Mesendoderm (in vitro differentiated cells): ENCODE data around the gene SRD5A2.

Source experiments
- DNase-seq: peaks from one replicate; pipeline ENCODE4 v3.0.0; 2013
- H2AK5ac ChIP-seq: 2 replicates; pipeline ENCODE4 v1.6.1; 2013; ENCODE audit warnings: low read length, inconsistent platforms
- H2BK120ac ChIP-seq: 2 replicates; pipeline ENCODE4 v1.6.1; 2013; ENCODE audit warnings: low read depth, mild to moderate bottlenecking, low read length, moderate library complexity, mixed read lengths
- H2BK15ac ChIP-seq: replicated peaks from 2 replicates; pipeline ENCODE4 v1.6.1; 2013; ENCODE audit warnings: low read depth, mild to moderate bottlenecking, moderate library complexity
- H2BK5ac ChIP-seq: 2 replicates; pipeline ENCODE4 v1.6.1; 2013; ENCODE audit warnings: low read length, inconsistent platforms
- H3K18ac ChIP-seq: 2 replicates; pipeline ENCODE4 v1.6.1; 2013; ENCODE audit warnings: mild to moderate bottlenecking, low read length, mixed read lengths
- H3K23ac ChIP-seq: one replicate; pipeline ENCODE4 v1.6.1; 2013; ENCODE audit warnings: low read length
- H3K27ac ChIP-seq: 2 replicates; pipeline ENCODE4 v1.5.1; 2013; ENCODE audit warnings: low read depth, mild to moderate bottlenecking, inconsistent platforms, low read length, moderate library complexity
- H3K27me3 ChIP-seq: 2 replicates; pipeline ENCODE4 v1.6.1; 2013; ENCODE audit warnings: low read length, control low read depth, mild to moderate bottlenecking, inconsistent platforms; ENCODE audit not compliant: insufficient read depth, poor library complexity
- H3K36me3 ChIP-seq: 2 replicates; pipeline ENCODE4 v1.6.1; 2013; ENCODE audit warnings: low read length, inconsistent platforms; ENCODE audit not compliant: control insufficient read depth, insufficient read depth
- H3K4ac ChIP-seq: one replicate; pipeline ENCODE4 v1.6.1; 2013; ENCODE audit warnings: low read depth, mild to moderate bottlenecking, low read length, moderate library complexity
- H3K4me1 ChIP-seq: 2 replicates; pipeline ENCODE4 v1.6.1; 2013; ENCODE audit warnings: low read depth, low read length, inconsistent platforms; ENCODE audit not compliant: control insufficient read depth
- H3K4me2 ChIP-seq: 2 replicates; pipeline ENCODE4 v1.6.1; 2013; ENCODE audit warnings: low read length
- H3K4me3 ChIP-seq: 2 replicates; pipeline ENCODE4 v1.5.1; 2013; ENCODE audit warnings: mild to moderate bottlenecking, low read length
- H3K56ac ChIP-seq: one replicate; pipeline ENCODE4 v1.6.1; 2013; ENCODE audit warnings: low read length
- H3K79me1 ChIP-seq: 2 replicates; pipeline ENCODE4 v1.6.1; 2013; ENCODE audit warnings: low read length, inconsistent platforms
- H3K79me2 ChIP-seq: 2 replicates; pipeline ENCODE4 v1.6.1; 2013; ENCODE audit warnings: mild to moderate bottlenecking, low read length; ENCODE audit not compliant: control insufficient read depth, insufficient read depth
- H3K9ac ChIP-seq: 2 replicates; pipeline ENCODE4 v1.6.1; 2013; ENCODE audit warnings: low read length, inconsistent platforms
- H4K5ac ChIP-seq: one replicate; pipeline ENCODE4 v1.6.1; 2013; ENCODE audit warnings: low read length
- H4K8ac ChIP-seq: one replicate; pipeline ENCODE4 v1.6.1; 2013; ENCODE audit warnings: low read depth, mild to moderate bottlenecking, control low read depth, low read length, moderate library complexity
- WGBS: extraction: QIAGEN DNeasy Blood & Tissue Kit; methylation state at CpG from one replicate; pipeline ENCODE4 v1.1.7; 2013; ENCODE audit warnings: low lambda C conversion rate, missing lambda C conversion rate; ENCODE audit not compliant: insufficient coverage; ENCODE audit errors: extremely low coverage; 5-methylcytosine and 5-hydroxymethylcytosine counted together

SRD5A2 gene

DNA sequence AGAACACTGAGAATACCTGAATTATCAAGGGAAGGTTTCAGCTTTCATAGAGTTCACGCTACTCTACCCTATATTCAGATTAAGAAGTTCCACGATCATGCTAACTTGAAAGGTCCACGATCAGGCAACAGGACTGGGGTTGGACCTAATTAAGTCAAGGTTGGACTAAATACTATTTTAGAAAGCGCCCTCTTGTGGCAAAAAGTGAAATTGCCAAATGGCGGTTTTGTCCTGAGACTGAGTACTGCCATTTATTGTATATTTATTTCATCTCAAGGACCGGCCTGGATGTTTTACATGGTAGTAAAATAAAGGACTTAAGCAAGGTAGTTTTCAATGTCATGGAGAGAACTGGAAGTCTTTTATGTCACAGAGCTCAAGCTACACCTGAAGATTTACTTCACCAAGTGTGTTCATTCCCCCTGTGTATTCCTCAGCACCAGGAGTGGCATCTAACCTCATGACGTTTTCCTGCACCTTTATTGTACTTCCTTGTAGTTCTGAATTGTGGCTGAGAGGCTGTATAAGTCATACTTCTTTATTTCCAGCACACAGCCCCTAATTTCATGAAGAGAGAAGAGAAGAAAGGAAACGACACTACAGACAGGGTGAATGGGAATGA, 56.8 kb downstream of the SRD5A2 start:
- no peaks in the 10 kb centered on the region for H3K27me3 ChIP-seq
- no peaks in the 10 kb centered on the region for H3K4me1 ChIP-seq
- H3K36me3 ChIP-seq = no peaks in the 10 kb centered on the region
- DNase-seq = peak; percentile 69
- WGBS = no CpG with 5 or more reads among the region's 8 CpGs
- H3K23ac ChIP-seq = no peak overlapping the region
- no peak overlapping the region for H2BK120ac ChIP-seq
- no peak overlapping the region for H2AK5ac ChIP-seq
- H3K4me3 ChIP-seq = no peak overlapping the region
- no peak overlapping the region for H3K4ac ChIP-seq
- H3K56ac ChIP-seq = no peak overlapping the region
- no peak overlapping the region for H3K18ac ChIP-seq
- H3K79me2 ChIP-seq = no peaks in the 10 kb centered on the region
- H3K9ac ChIP-seq = no peak overlapping the region
- H2BK5ac ChIP-seq = no peak overlapping the region
- H3K4me2 ChIP-seq = no peak overlapping the region
- no peak overlapping the region for H4K8ac ChIP-seq
- H2BK15ac ChIP-seq = no peak overlapping the region
- H4K5ac ChIP-seq = no peak overlapping the region
- no peaks in the 10 kb centered on the region for H3K79me1 ChIP-seq
- no peak overlapping the region for H3K27ac ChIP-seq

DNA sequence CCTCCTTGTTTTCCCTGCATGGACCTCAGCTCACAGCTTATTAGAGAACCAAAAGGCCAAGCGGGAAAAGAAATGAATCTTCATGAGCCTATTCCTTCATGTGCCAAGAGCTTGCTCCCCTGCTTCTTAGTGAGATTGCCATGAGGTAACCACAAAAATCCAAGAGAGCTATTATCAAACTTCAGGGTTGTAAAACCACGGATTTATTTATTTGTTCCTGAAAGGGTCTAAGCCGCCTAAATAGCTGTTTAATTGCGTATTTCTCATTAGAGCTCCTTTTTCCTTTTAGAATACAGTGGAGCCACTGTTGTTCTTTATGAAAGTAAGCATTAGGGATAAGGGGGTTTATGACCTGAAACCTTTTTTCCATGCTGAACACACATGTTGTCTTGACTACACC, 58.0 kb downstream of the SRD5A2 start:
- no peak overlapping the region for H3K27ac ChIP-seq
- no peaks in the 10 kb centered on the region for H3K36me3 ChIP-seq
- H3K9ac ChIP-seq = no peak overlapping the region
- no peaks in the 10 kb centered on the region for H3K79me1 ChIP-seq
- H3K27me3 ChIP-seq = no peaks in the 10 kb centered on the region
- H3K79me2 ChIP-seq = no peaks in the 10 kb centered on the region
- WGBS = no CpG with 5 or more reads among the region's 4 CpGs
- H4K5ac ChIP-seq = no peak overlapping the region
- H2BK15ac ChIP-seq = no peak overlapping the region
- no peak for DNase-seq
- no peak overlapping the region for H3K23ac ChIP-seq
- H3K4me1 ChIP-seq = no peaks in the 10 kb centered on the region
- no peak overlapping the region for H2AK5ac ChIP-seq
- no peak overlapping the region for H2BK120ac ChIP-seq
- H3K4me2 ChIP-seq = no peak overlapping the region
- no peak overlapping the region for H3K56ac ChIP-seq
- H3K4ac ChIP-seq = no peak overlapping the region
- H3K18ac ChIP-seq = no peak overlapping the region
- H3K4me3 ChIP-seq = no peak overlapping the region
- H4K8ac ChIP-seq = no peak overlapping the region
- H2BK5ac ChIP-seq = no peak overlapping the region

DNA sequence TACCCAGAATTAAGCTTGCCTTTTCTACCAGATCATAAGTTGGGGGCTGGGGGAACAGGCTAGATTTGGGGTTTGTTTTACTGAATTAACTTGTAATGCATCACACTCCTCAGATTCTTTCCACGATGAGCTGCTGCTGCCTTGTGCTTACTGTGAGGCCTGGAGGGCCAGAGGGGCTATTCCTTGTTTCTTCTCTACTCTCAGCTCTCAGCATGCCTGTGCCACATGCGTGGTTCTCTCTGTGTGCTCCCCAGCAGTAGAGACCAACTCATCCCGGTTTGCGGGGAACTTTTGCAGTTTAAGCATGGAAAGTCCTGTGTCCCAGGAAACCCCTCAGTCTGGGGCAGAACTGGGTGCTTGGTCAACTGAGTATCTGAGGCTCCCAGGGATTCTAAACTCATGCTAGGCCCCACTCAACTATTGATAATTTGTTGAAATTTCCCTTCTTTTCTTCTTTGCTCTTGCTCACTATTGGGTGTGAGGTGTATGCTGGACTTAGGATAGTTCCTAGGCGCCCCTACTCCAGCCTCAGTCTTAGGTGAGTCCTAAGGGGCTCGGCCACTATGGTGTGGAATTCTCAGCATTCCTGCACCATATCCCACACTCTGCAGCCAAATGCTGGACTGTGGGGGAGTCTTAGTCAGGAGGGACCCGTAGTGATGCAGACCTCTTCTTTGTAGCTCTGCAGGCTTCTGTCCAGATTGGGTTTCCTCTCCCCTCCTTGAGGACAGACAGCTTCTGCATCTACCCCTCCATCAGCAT, 63.1 kb downstream of the SRD5A2 start:
- Histone ChIP-seq H4K5ac (no peak overlapping the region), H2AK5ac (no peak overlapping the region), H2BK15ac (no peak overlapping the region), H3K36me3 (no peaks in the 10 kb centered on the region), H3K4me3 (no peak overlapping the region), H3K23ac (no peak overlapping the region), H3K4me2 (no peak overlapping the region), H3K4me1 (no peaks in the 10 kb centered on the region), H3K4ac (no peak overlapping the region), H2BK120ac (no peak overlapping the region), H3K56ac (no peak overlapping the region), H3K27ac (no peak overlapping the region), H3K79me1 (no peaks in the 10 kb centered on the region), H3K18ac (no peak overlapping the region), H2BK5ac (no peak overlapping the region), H3K9ac (no peak overlapping the region), H3K27me3 (no peaks in the 10 kb centered on the region), H4K8ac (no peak overlapping the region), H3K79me2 (no peaks in the 10 kb centered on the region)
- WGBS = no CpG with 5 or more reads among the region's 7 CpGs
- DNase-seq = peak; percentile 53

DNA sequence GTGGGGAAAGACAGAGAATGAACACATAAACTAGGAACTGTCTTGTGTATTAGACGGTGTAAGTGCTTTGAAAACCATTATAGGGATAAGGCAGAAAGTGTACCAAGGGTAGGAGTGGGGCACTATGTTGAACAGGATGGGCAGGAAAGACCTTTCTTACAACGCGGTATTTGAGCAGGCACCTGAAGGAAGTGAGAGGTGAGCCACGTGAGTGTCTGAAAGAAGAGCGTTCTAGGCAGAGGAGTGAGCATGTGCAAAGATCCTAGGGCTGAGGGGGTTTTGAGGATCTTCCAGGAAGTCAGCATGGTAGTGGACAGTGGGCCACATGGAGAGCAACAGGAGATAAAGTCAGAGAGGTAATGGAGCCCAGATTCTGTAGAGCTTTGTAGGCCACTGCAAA, 65.2 kb downstream of the SRD5A2 start:
- H3K18ac ChIP-seq = no peak overlapping the region
- no peak overlapping the region for H4K5ac ChIP-seq
- no peak overlapping the region for H3K27ac ChIP-seq
- no peaks in the 10 kb centered on the region for H3K79me2 ChIP-seq
- H3K4me1 ChIP-seq = no peaks in the 10 kb centered on the region
- no peak overlapping the region for H3K9ac ChIP-seq
- H3K56ac ChIP-seq = no peak overlapping the region
- H3K4me2 ChIP-seq = no peak overlapping the region
- H2AK5ac ChIP-seq = no peak overlapping the region
- no peaks in the 10 kb centered on the region for H3K27me3 ChIP-seq
- no peak overlapping the region for H4K8ac ChIP-seq
- no peaks in the 10 kb centered on the region for H3K79me1 ChIP-seq
- H2BK120ac ChIP-seq = no peak overlapping the region
- H2BK15ac ChIP-seq = no peak overlapping the region
- H2BK5ac ChIP-seq = no peak overlapping the region
- DNase-seq = no peak
- no peaks in the 10 kb centered on the region for H3K36me3 ChIP-seq
- no CpG with 5 or more reads among the region's 5 CpGs for WGBS
- H3K4me3 ChIP-seq = no peak overlapping the region
- H3K23ac ChIP-seq = no peak overlapping the region
- no peak overlapping the region for H3K4ac ChIP-seq

DNA sequence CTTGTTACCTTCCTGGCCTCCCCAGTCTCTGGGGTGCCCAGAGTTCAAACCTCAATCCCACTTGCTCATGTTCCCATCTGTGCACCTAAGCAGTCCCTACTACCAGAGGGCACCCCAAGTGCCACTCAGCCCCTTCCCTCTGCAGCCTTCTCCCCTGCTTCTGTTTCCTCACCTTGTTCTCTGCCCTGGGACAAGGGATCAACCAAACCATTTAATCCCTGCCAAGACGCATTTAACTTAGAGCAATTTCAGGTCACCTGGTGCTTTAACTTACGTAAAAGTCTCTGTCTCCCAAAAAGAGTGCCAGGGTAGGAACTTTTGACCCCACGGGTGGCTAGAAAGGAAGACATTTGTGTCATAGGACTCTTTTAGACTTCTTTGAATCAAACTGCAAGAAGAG, 67.2 kb downstream of the SRD5A2 start:
- Histone ChIP-seq H2BK5ac (no peak overlapping the region), H3K79me2 (no peaks in the 10 kb centered on the region), H3K4me1 (no peaks in the 10 kb centered on the region), H3K9ac (no peak overlapping the region), H3K4me2 (no peak overlapping the region), H2AK5ac (no peak overlapping the region), H4K8ac (no peak overlapping the region), H3K27ac (no peak overlapping the region), H3K4ac (no peak overlapping the region), H3K18ac (no peak overlapping the region), H2BK15ac (no peak overlapping the region), H3K36me3 (no peaks in the 10 kb centered on the region), H3K4me3 (no peak overlapping the region), H3K23ac (no peak overlapping the region), H3K56ac (no peak overlapping the region), H2BK120ac (no peak overlapping the region), H3K79me1 (no peaks in the 10 kb centered on the region), H4K5ac (no peak overlapping the region), H3K27me3 (no peaks in the 10 kb centered on the region)
- DNase-seq = no peak
- no CpG with 5 or more reads among the region's 3 CpGs for WGBS

DNA sequence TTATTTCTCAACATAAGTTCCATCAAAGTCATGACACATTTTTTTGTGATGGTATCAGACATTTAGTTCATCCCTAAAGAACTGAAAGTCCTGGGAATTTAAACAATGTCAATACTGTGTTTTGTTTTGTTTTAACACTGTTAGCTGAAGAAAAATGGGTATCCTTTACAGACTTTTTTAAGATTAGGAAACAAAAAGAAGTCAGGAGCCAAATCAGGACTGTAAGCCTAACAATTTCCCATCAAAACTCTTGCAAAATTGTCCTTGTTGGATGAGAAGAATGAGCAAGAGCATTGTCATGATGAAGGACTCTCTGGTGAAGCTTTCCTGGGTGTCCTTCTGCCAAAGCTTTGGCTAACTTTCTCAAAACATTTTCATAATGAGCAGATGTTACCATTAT, 69.4 kb downstream of the SRD5A2 start:
- Histone ChIP-seq H3K23ac (no peak overlapping the region), H2AK5ac (no peak overlapping the region), H3K56ac (no peak overlapping the region), H3K4ac (no peak overlapping the region), H3K27me3 (no peaks in the 10 kb centered on the region), H2BK120ac (no peak overlapping the region), H3K18ac (no peak overlapping the region), H3K79me1 (no peaks in the 10 kb centered on the region), H3K79me2 (no peaks in the 10 kb centered on the region), H3K9ac (no peak overlapping the region), H3K4me2 (no peak overlapping the region), H4K5ac (no peak overlapping the region), H3K4me3 (no peak overlapping the region), H3K36me3 (no peaks in the 10 kb centered on the region), H4K8ac (no peak overlapping the region), H2BK5ac (no peak overlapping the region), H3K4me1 (no peaks in the 10 kb centered on the region), H3K27ac (no peak overlapping the region), H2BK15ac (no peak overlapping the region)
- no peak for DNase-seq
